HepG2 (cell line): ENCODE measurements around the gene ABHD10. TPM values are rescaled to one million over a fixed set of nuclear protein-coding genes. Genes with fewer than 3 reads are reported as not detected.

ENCODE experiments used
- AGO1 ChIP-seq: fragments of 200-400 bp; formaldehyde crosslinking; IDR thresholded peaks from 2 replicates; pipeline ENCODE4 v1.6.1; 2017; ENCODE audit warnings: mild to moderate bottlenecking, low read depth, low read length, moderate library complexity; ENCODE audit not compliant: poor library complexity, severe bottlenecking
- ARID2 ChIP-seq: sonication (generic); formaldehyde crosslinking; IDR thresholded peaks from 2 replicates; pipeline ENCODE4 v1.8.1; 2022; ENCODE audit warnings: mild to moderate bottlenecking, missing genetic modification reagents, borderline replicate concordance
- CBX5 ChIP-seq: sonication (generic); formaldehyde crosslinking; IDR thresholded peaks from 2 replicates; pipeline ENCODE4 v1.4.0; 2020; ENCODE audit warnings: missing genetic modification reagents, borderline replicate concordance
- DDIT3 ChIP-seq: sonication (generic); formaldehyde crosslinking; IDR thresholded peaks from 2 replicates; pipeline ENCODE4 v1.4.0; 2020; ENCODE audit warnings: mild to moderate bottlenecking, missing genetic modification reagents
- GATA4 ChIP-seq: sonication (generic); IDR thresholded peaks from 2 replicates; pipeline ENCODE4 v1.6.1; 2016; ENCODE audit warnings: antibody characterized with exemption, low read depth, borderline replicate concordance
- GATAD1 ChIP-seq: IDR thresholded peaks from 2 replicates; pipeline ENCODE4 v1.6.1; 2016; ENCODE audit warnings: missing genetic modification reagents, missing compliant biosample characterization
- GFI1 ChIP-seq: sonication (generic); formaldehyde crosslinking; IDR thresholded peaks from 2 replicates; pipeline ENCODE4 v1.5.0; 2020; ENCODE audit warnings: missing genetic modification reagents, mild to moderate bottlenecking, borderline replicate concordance
- KLF13 ChIP-seq: sonication (generic); formaldehyde crosslinking; IDR thresholded peaks from 2 replicates; pipeline ENCODE4 v1.4.0; 2020; ENCODE audit warnings: mild to moderate bottlenecking, missing genetic modification reagents
- LBX2 ChIP-seq: sonication (generic); formaldehyde crosslinking; IDR thresholded peaks from 2 replicates; pipeline ENCODE4 v1.5.0; 2020; ENCODE audit warnings: missing genetic modification reagents, mild to moderate bottlenecking, borderline replicate concordance
- MEIS1 ChIP-seq: sonication (generic); formaldehyde crosslinking; IDR thresholded peaks from 2 replicates; pipeline ENCODE4 v1.9.0; 2021; ENCODE audit warnings: mild to moderate bottlenecking, missing genetic modification reagents, moderate library complexity, borderline replicate concordance
- NCOA2 ChIP-seq: sonication (generic); formaldehyde crosslinking; IDR thresholded peaks from 2 replicates; pipeline ENCODE4 v1.8.0; 2022; ENCODE audit warnings: inconsistent platforms
- NFATC3 ChIP-seq: sonication (generic); formaldehyde crosslinking; IDR thresholded peaks from 2 replicates; pipeline ENCODE4 v1.5.1; 2020; ENCODE audit warnings: mild to moderate bottlenecking, missing genetic modification reagents
- NFE2L1 ChIP-seq: sonication (generic); formaldehyde crosslinking; IDR thresholded peaks from 2 replicates; pipeline ENCODE4 v1.4.0; 2020; ENCODE audit warnings: missing genetic modification reagents, mild to moderate bottlenecking, borderline replicate concordance
- POLR2G ChIP-seq: fragments of 200-400 bp; formaldehyde crosslinking; IDR thresholded peaks from 2 replicates; pipeline ENCODE4 v1.6.1; 2018; ENCODE audit warnings: mild to moderate bottlenecking, low read depth, low read length, moderate library complexity
- SRY ChIP-seq: sonication (generic); formaldehyde crosslinking; IDR thresholded peaks from 2 replicates; pipeline ENCODE4 v1.8.0; 2022; ENCODE audit warnings: mild to moderate bottlenecking, missing genetic modification reagents
- ZBED4 ChIP-seq: sonication (generic); formaldehyde crosslinking; IDR thresholded peaks from 2 replicates; pipeline ENCODE4 v1.4.0; 2020; ENCODE audit warnings: missing genetic modification reagents, borderline replicate concordance
- ZMYM2 ChIP-seq: sonication (generic); formaldehyde crosslinking; IDR thresholded peaks from 2 replicates; pipeline ENCODE4 v1.8.0; 2022; ENCODE audit warnings: mild to moderate bottlenecking, missing genetic modification reagents
- ZNF331 ChIP-seq: sonication (generic); formaldehyde crosslinking; IDR thresholded peaks from 2 replicates; pipeline ENCODE4 v1.4.0; 2020; ENCODE audit warnings: missing genetic modification reagents
- ZNF652 ChIP-seq: IDR thresholded peaks from 2 replicates; pipeline ENCODE4 v1.6.1; 2016; ENCODE audit warnings: low read depth, borderline replicate concordance
- ZSCAN30 ChIP-seq: sonication (generic); formaldehyde crosslinking; IDR thresholded peaks from 2 replicates; pipeline ENCODE4 v1.5.0; 2020; ENCODE audit warnings: mild to moderate bottlenecking, missing genetic modification reagents
- polyA plus RNA-seq, 8 experiments: library from polyadenylated mRNA; depleted of rRNA in 3 of 8; stranded (reverse) in 7 of 8; unstranded in 1 of 8; fragments of >200 nt; fragmentation: Illumina TruSeq in 4 of 8; extraction: Trizol in 4 of 8; gene quantifications; 2 replicates each; pipeline versions ENCODE4 v1.2.1 to v1.2.3, GENCODE V29; 2011 to 2016; ENCODE audit warnings: low read depth in 4 of 8, missing spikeins in 1 of 8, mixed read lengths in 1 of 8; ENCODE audit not compliant: insufficient read depth in 1 of 8
- total RNA-seq, 5 experiments: library from RNA; depleted of rRNA; stranded (reverse); fragments of >200 nt; fragmentation: Illumina TruSeq; extraction: Trizol; gene quantifications; 2 replicates each; pipeline ENCODE4 v1.2.3, GENCODE V29; 2016; ENCODE audit warnings: low read depth in 1 of 5
- TF ChIP-seq, protein P1 (sequence below): IDR thresholded peaks from 2 replicates; pipeline ENCODE4 v1.6.1; 2012; ENCODE audit warnings: low read length, improper control_type of control experiment

The ABHD10 gene
- total and polyA plus RNA-seq, 2 of the 13 experiments (the other 11 are each of a cell fraction or from before 2014, with no cell fraction given): 22.8 to 50.2 TPM

GRCh38 chr3:111978583-111979433, at the start of gene ABHD10 (continued):
- TF ChIP-seq ZBED4 (0 out of 2 replicates have a peak, but pooled peaks have one; percentile 32), DDIT3 (CRISPR knock-in tag) (no peak), NCOA2 (CRISPR knock-in tag) (peak; percentile 45; the same call in 1 of the 2 replicates), ZMYM2 (CRISPR knock-in tag) (no peak), LBX2 (CRISPR knock-in tag) (0 out of 2 replicates have a peak, but pooled peaks have one; percentile 58), SRY (CRISPR knock-in tag) (no peak), GFI1 (CRISPR knock-in tag) (no peak), ZNF331 (CRISPR knock-in tag) (peak; percentile 42; the same call in 1 of the 2 replicates), AGO1 (peak; percentile 83), ARID2 (CRISPR knock-in tag) (peak; percentile 93), ZSCAN30 (CRISPR knock-in tag) (no peak), POLR2G (peak; percentile 97), KLF13 (CRISPR knock-in tag) (no peak), MEIS1 (CRISPR knock-in tag) (peak; percentile 75; the same call in 1 of the 2 replicates), GATAD1 (peak; percentile 84), CBX5 (CRISPR knock-in tag) (peak; percentile 68; the same call in 1 of the 2 replicates), NFE2L1 (0 out of 2 replicates have a peak, but pooled peaks have one; percentile 33), GATA4 (peak; percentile 80; the same call in 1 of the 2 replicates), ZNF652 (no peak), NFATC3 (CRISPR knock-in tag) (no peak)
- TF ChIP-seq, protein P1, sequence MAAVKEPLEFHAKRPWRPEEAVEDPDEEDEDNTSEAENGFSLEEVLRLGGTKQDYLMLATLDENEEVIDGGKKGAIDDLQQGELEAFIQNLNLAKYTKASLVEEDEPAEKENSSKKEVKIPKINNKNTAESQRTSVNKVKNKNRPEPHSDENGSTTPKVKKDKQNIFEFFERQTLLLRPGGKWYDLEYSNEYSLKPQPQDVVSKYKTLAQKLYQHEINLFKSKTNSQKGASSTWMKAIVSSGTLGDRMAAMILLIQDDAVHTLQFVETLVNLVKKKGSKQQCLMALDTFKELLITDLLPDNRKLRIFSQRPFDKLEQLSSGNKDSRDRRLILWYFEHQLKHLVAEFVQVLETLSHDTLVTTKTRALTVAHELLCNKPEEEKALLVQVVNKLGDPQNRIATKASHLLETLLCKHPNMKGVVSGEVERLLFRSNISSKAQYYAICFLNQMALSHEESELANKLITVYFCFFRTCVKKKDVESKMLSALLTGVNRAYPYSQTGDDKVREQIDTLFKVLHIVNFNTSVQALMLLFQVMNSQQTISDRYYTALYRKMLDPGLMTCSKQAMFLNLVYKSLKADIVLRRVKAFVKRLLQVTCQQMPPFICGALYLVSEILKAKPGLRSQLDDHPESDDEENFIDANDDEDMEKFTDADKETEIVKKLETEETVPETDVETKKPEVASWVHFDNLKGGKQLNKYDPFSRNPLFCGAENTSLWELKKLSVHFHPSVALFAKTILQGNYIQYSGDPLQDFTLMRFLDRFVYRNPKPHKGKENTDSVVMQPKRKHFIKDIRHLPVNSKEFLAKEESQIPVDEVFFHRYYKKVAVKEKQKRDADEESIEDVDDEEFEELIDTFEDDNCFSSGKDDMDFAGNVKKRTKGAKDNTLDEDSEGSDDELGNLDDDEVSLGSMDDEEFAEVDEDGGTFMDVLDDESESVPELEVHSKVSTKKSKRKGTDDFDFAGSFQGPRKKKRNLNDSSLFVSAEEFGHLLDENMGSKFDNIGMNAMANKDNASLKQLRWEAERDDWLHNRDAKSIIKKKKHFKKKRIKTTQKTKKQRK: no peak
